PFSK-1 (cell line): ENCODE measurements around the gene LTC4S.

Experiments
- FOXP2 ChIP-seq: optimal IDR thresholded peaks from 2 replicates; pipeline ENCODE3; 2011; ENCODE audit warnings: borderline replicate concordance, control low read depth, inconsistent platforms; ENCODE audit not compliant: insufficient read depth; ENCODE audit errors: extremely low read length, extremely low read depth
- POLR2AphosphoS5 ChIP-seq: IDR thresholded peaks from 2 replicates; pipeline ENCODE4 v1.6.1; 2012; ENCODE audit warnings: low read depth, mild to moderate bottlenecking, control low read depth, low read length, moderate library complexity
- REST ChIP-seq, 2 experiments: IDR thresholded peaks; 2 replicates each; pipeline versions ENCODE4 v1.6.1 to v1.8.0; 2011 to 2012; ENCODE audit warnings: low read depth in 2 of 2, low read length in 2 of 2, control low read depth in 1 of 2, inconsistent platforms in 1 of 2, mild to moderate bottlenecking in 1 of 2, moderate library complexity in 1 of 2; ENCODE audit not compliant: insufficient read depth in 1 of 2
- SIN3A ChIP-seq: IDR thresholded peaks from 2 replicates; pipeline ENCODE4 v1.6.1; 2012; ENCODE audit warnings: mild to moderate bottlenecking, low read length, moderate library complexity, borderline replicate concordance; ENCODE audit not compliant: insufficient read depth
- TAF1 ChIP-seq: IDR thresholded peaks from 2 replicates; pipeline ENCODE4 v1.6.1; 2012; ENCODE audit warnings: low read length, control low read depth, borderline replicate concordance; ENCODE audit not compliant: insufficient read depth

Gene LTC4S

GRCh38 chr5:179795049-179795862 lies 1.5 kb downstream of the LTC4S start:
- no peak for TF ChIP-seq REST (IDR thresholded peaks at IDR 0.05; ENCODE audit: insufficient read depth in 1 of 2, low read depth in 2 of 2, low read length in 2 of 2)
- TF ChIP-seq TAF1, result no peak
- no peak for TF ChIP-seq SIN3A
- TF ChIP-seq FOXP2, result no peak
- no peak for TF ChIP-seq POLR2AphosphoS5

GRCh38 chr5:179795863-179796833 lies 2.4 kb downstream of the LTC4S start:
- no peak for TF ChIP-seq FOXP2
- no peak for TF ChIP-seq SIN3A
- TF ChIP-seq REST (IDR thresholded peaks at IDR 0.05; ENCODE audit: insufficient read depth in 1 of 2, low read depth in 2 of 2, low read length in 2 of 2), result no peak
- no peak; the same call in 1 of the 2 replicates for TF ChIP-seq POLR2AphosphoS5
- TF ChIP-seq TAF1, result no peak

GRCh38 chr5:179796877-179797608 lies 3.3 kb downstream of the LTC4S start:
- TF ChIP-seq SIN3A, result no peak
- no peak for TF ChIP-seq REST (IDR thresholded peaks at IDR 0.05; ENCODE audit: insufficient read depth in 1 of 2, low read depth in 2 of 2, low read length in 2 of 2)
- no peak for TF ChIP-seq FOXP2
- TF ChIP-seq POLR2AphosphoS5, result no peak
- no peak for TF ChIP-seq TAF1

- TF ChIP-seq SIN3A, result no peak
Observed at GRCh38 chr5:179797741-179798140, 4.0 kb downstream of the LTC4S start.

GRCh38 chr5:179798144-179798770 lies 4.5 kb downstream of the LTC4S start:
- TF ChIP-seq FOXP2 (no peak), REST (IDR thresholded peaks at IDR 0.05; ENCODE audit: insufficient read depth in 1 of 2, low read depth in 2 of 2, low read length in 2 of 2) (no peak), POLR2AphosphoS5 (no peak), SIN3A (no peak), TAF1 (no peak)
